Measurements from ENCODE around the gene ARHGAP29.

- TF ChIP-seq, protein P1, sequence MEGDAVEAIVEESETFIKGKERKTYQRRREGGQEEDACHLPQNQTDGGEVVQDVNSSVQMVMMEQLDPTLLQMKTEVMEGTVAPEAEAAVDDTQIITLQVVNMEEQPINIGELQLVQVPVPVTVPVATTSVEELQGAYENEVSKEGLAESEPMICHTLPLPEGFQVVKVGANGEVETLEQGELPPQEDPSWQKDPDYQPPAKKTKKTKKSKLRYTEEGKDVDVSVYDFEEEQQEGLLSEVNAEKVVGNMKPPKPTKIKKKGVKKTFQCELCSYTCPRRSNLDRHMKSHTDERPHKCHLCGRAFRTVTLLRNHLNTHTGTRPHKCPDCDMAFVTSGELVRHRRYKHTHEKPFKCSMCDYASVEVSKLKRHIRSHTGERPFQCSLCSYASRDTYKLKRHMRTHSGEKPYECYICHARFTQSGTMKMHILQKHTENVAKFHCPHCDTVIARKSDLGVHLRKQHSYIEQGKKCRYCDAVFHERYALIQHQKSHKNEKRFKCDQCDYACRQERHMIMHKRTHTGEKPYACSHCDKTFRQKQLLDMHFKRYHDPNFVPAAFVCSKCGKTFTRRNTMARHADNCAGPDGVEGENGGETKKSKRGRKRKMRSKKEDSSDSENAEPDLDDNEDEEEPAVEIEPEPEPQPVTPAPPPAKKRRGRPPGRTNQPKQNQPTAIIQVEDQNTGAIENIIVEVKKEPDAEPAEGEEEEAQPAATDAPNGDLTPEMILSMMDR (IDR thresholded peaks at IDR 0.05) = no peak
- TF ChIP-seq POLR2A (IDR thresholded peaks at IDR 0.05) = no peak
These were observed 115.0 kb downstream of the ARHGAP29 start for GRCh38 chr1:94122201-94122970.
